OCI-LY1 (cell line): ENCODE data around the gene CCDC12.

Experiments
- EZH2 ChIP-seq: fragments of 200-600 bp; sonication (generic), shearing (Covaris generic); IDR thresholded peaks from 2 replicates; pipeline ENCODE4 v1.8.0; 2017; ENCODE audit warnings: borderline replicate concordance, mixed run types, mild to moderate bottlenecking, antibody characterized with exemption, low read length, moderate library complexity, mixed read lengths
- TF ChIP-seq, protein P1 (sequence below): fragments of 200-600 bp; sonication (generic), shearing (Covaris generic); IDR thresholded peaks from 2 replicates; pipeline ENCODE4 v1.5.1; 2017; ENCODE audit warnings: mild to moderate bottlenecking, antibody characterized with exemption, low read length, moderate library complexity, mixed read lengths

GRCh38 chr3:47016086-47016933, 39.8 kb upstream of the CCDC12 start:
- TF ChIP-seq, protein P1, sequence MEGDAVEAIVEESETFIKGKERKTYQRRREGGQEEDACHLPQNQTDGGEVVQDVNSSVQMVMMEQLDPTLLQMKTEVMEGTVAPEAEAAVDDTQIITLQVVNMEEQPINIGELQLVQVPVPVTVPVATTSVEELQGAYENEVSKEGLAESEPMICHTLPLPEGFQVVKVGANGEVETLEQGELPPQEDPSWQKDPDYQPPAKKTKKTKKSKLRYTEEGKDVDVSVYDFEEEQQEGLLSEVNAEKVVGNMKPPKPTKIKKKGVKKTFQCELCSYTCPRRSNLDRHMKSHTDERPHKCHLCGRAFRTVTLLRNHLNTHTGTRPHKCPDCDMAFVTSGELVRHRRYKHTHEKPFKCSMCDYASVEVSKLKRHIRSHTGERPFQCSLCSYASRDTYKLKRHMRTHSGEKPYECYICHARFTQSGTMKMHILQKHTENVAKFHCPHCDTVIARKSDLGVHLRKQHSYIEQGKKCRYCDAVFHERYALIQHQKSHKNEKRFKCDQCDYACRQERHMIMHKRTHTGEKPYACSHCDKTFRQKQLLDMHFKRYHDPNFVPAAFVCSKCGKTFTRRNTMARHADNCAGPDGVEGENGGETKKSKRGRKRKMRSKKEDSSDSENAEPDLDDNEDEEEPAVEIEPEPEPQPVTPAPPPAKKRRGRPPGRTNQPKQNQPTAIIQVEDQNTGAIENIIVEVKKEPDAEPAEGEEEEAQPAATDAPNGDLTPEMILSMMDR, result no peak
- TF ChIP-seq EZH2, result no peak
